Endothelial cell of umbilical vein (primary cell): ENCODE results near the gene SPATA7. TPM values are rescaled to one million over a fixed set of nuclear protein-coding genes. Genes with fewer than 3 reads are reported as not detected.

Experiments used
- BruUV-seq: library from RNA; stranded (reverse); fragments of 400-500 nt; replicated peaks from 2 replicates; lab custom pipeline; 2021; lab: Mats Ljungman, UMichigan
- CTCF ChIA-PET: fragments of 300-600, 350-600 bp; sonication (Branson Sonifier 250); formaldehyde crosslinking; loops from one replicate; lab custom pipeline; 2021; ENCODE audit warnings: antibody characterized with exemption, inconsistent platforms; lab: Charles Lee
- POLR2A ChIA-PET: fragments of 300-600, 350-600 bp; sonication (Branson Sonifier 250); formaldehyde crosslinking; loops from one replicate; lab custom pipeline; 2021; ENCODE audit warnings: antibody characterized with exemption, inconsistent platforms; lab: Charles Lee
- DNase-seq: peaks from one replicate; pipeline ENCODE4 v3.0.0-alpha.2; 2011; ENCODE audit warnings: low read depth, low spot score
- FAIRE-seq: peaks from 2 replicates; lab custom pipeline; 2011; peaks lifted over from hg19 to GRCh38; lab: Jason Lieb, UNC
- H2AFZ ChIP-seq: 2 replicates; pipeline ENCODE4 v1.6.0; 2012; ENCODE audit warnings: low read depth, low read length, control low read depth, inconsistent platforms
- H3K27ac ChIP-seq: 2 replicates; pipeline ENCODE4 v1.5.1; 2011; ENCODE audit warnings: low read depth, mild to moderate bottlenecking, control low read depth, low read length, moderate library complexity; ENCODE audit not compliant: insufficient read depth
- H3K27me3 ChIP-seq, 2 experiments: 2 replicates each; pipeline versions ENCODE4 v1.6.0 to v1.6.1; 2011; ENCODE audit warnings: low read length in 2 of 2, mixed read lengths in 1 of 2; ENCODE audit not compliant: control insufficient read depth in 2 of 2, insufficient read depth in 2 of 2
- H3K36me3 ChIP-seq, 2 experiments: 2 replicates in 1 of 2; 3 replicates in 1 of 2; pipeline ENCODE4 v1.5.1; 2011; ENCODE audit warnings: low read length in 2 of 2, mild to moderate bottlenecking in 1 of 2, moderate library complexity in 1 of 2; ENCODE audit not compliant: control insufficient read depth in 2 of 2, insufficient read depth in 2 of 2; ENCODE audit errors: extremely low read depth in 1 of 2
- H3K4me1 ChIP-seq: 3 replicates; pipeline ENCODE4 v1.5.1; 2011; ENCODE audit warnings: mild to moderate bottlenecking, low read length; ENCODE audit not compliant: control insufficient read depth, insufficient read depth; ENCODE audit errors: extremely low read depth
- H3K4me2 ChIP-seq: 2 replicates; pipeline ENCODE4 v1.6.1; 2011; ENCODE audit warnings: low read length, control low read depth, mixed read lengths; ENCODE audit not compliant: insufficient read depth
- H3K4me3 ChIP-seq, 3 experiments: fragments of 200-600 bp in 1 of 3; sonication (generic), shearing (Covaris generic) in 1 of 3; replicated peaks in 1 of 3; 2 replicates each; pipeline ENCODE4 v1.5.1; 2011 to 2016; ENCODE audit warnings: control low read depth in 3 of 3, low read length in 3 of 3, mild to moderate bottlenecking in 2 of 3, inconsistent platforms in 1 of 3, low read depth in 1 of 3, moderate library complexity in 1 of 3; ENCODE audit not compliant: insufficient read depth in 1 of 3
- H3K79me2 ChIP-seq: 2 replicates; pipeline ENCODE4 v1.6.0; 2012; ENCODE audit warnings: low read length, inconsistent platforms; ENCODE audit not compliant: control insufficient read depth, insufficient read depth
- H3K9ac ChIP-seq: replicated peaks from 2 replicates; pipeline ENCODE3; 2011; ENCODE audit warnings: low read length, control low read depth; ENCODE audit not compliant: insufficient read depth; ENCODE audit errors: extremely low read depth
- H3K9me1 ChIP-seq: replicated peaks from 3 replicates; pipeline ENCODE4 v1.6.0; 2011; ENCODE audit warnings: mild to moderate bottlenecking, low read length; ENCODE audit not compliant: control insufficient read depth, insufficient read depth; ENCODE audit errors: extremely low read depth
- H3K9me3 ChIP-seq: replicated peaks from 2 replicates; pipeline ENCODE4 v1.5.1; 2012; ENCODE audit warnings: low read length, inconsistent platforms; ENCODE audit not compliant: control insufficient read depth, insufficient read depth
- H4K20me1 ChIP-seq: replicated peaks from 2 replicates; pipeline ENCODE3; 2011; ENCODE audit warnings: mild to moderate bottlenecking, low read length; ENCODE audit not compliant: control insufficient read depth, insufficient read depth; ENCODE audit errors: extremely low read depth
- CTCF ChIP-seq, 2 donors: IDR thresholded peaks; 1 replicate in 1 of 2; 2 replicates in 1 of 2; pipeline ENCODE4 v1.5.1; 2011; ENCODE audit warnings: low read length in 2 of 2, mild to moderate bottlenecking in 2 of 2, moderate library complexity in 2 of 2, control low read depth in 1 of 2, inconsistent platforms in 1 of 2, low read depth in 1 of 2; ENCODE audit not compliant: insufficient read depth in 1 of 2; ENCODE audit errors: extremely low read depth in 1 of 2
- EZH2 ChIP-seq: IDR thresholded peaks from 2 replicates; pipeline ENCODE4 v1.6.1; 2012; ENCODE audit warnings: borderline replicate concordance, low read depth, mild to moderate bottlenecking, moderate library complexity, low read length, inconsistent platforms; ENCODE audit not compliant: severe bottlenecking
- FOS ChIP-seq: IDR thresholded peaks from 2 replicates; pipeline ENCODE4 v1.6.1; 2011; ENCODE audit warnings: mild to moderate bottlenecking, low read length, moderate library complexity, borderline replicate concordance; ENCODE audit not compliant: insufficient read depth
- GATA2 ChIP-seq: IDR thresholded peaks from 2 replicates; pipeline ENCODE4 v1.7.0; 2011; ENCODE audit warnings: low read depth, mild to moderate bottlenecking, moderate library complexity, mixed read lengths, low read length; ENCODE audit not compliant: insufficient read length, insufficient read depth
- JUN ChIP-seq: IDR thresholded peaks from 2 replicates; pipeline ENCODE4 v1.6.1; 2011; ENCODE audit warnings: borderline replicate concordance, low read depth; ENCODE audit not compliant: insufficient read length, insufficient read depth
- MAX ChIP-seq: IDR thresholded peaks from 2 replicates; pipeline ENCODE4 v1.6.1; 2011; ENCODE audit not compliant: insufficient read depth, insufficient read length
- MYC ChIP-seq: IDR thresholded peaks from one replicate; pipeline ENCODE4 v1.6.1; 2011; ENCODE audit warnings: mild to moderate bottlenecking, low read depth, low read length
- POLR2A ChIP-seq: IDR thresholded peaks from 2 replicates; pipeline ENCODE4 v1.6.1; 2012; ENCODE audit warnings: low read depth, mild to moderate bottlenecking, control low read depth, low read length
- POLR2AphosphoS5 ChIP-seq: IDR thresholded peaks from 2 replicates; pipeline ENCODE4 v1.6.1; 2012; ENCODE audit warnings: low read depth, mild to moderate bottlenecking, control low read depth, low read length, moderate library complexity; ENCODE audit not compliant: insufficient read depth
- dilution Hi-C: fragments of 300-500 bp; cut with MboI; formaldehyde crosslinking; loops from one replicate; pipeline ENCODE4 v1.15.0; 2019; ENCODE audit warnings: low sequenced_read_pairs; ENCODE audit not compliant: extremely low pct_ligation_motif_present
- intact Hi-C: fragments of 100-400 bp; cut with micrococcal nuclease; formaldehyde crosslinking; loops from one replicate; pipeline ENCODE4 v1.10.0; 2022
- polyA plus RNA-seq, 4 experiments: library from polyadenylated mRNA; depleted of rRNA in 3 of 4; stranded (reverse) in 3 of 4; unstranded in 1 of 4; fragments of >200 nt; gene quantifications; 2 replicates each; pipeline versions ENCODE4 v1.2.1 to v1.2.3, GENCODE V29; 2011 to 2012; ENCODE audit warnings: missing spikeins in 1 of 4
- total RNA-seq: library from RNA; stranded (reverse); gene quantifications from 2 replicates; pipeline ENCODE4 v1.2.3, GENCODE V29; 2021

SPATA7 gene
- total and polyA plus RNA-seq, 2 donors (not counting 3 experiments of a cell fraction or from before 2014, with no cell fraction given), result 4.0 to 9.7 TPM

DNA sequence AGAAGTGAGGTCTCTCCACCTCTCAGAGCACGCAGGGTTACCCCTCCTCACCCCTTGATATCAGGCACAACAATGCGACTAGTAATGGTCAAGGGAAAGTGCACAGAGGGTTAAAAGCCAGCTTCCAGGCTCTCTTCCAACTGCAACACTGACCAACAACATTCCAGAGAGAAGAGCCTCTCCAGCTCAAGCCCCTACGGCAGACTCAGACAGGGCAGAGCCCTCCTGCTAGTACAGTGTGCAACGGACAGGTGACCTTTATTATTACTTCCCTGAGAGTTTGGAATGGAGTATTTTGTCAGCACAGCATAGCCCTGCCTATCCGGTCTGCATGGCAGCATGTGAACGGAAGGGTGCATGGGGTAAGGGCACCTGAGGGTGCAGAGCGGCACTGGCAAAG is 96.3 kb downstream of the SPATA7 start:
- no peak for TF ChIP-seq FOS
- TF ChIP-seq EZH2, result no peak
- TF ChIP-seq JUN, result no peak
- no peak for TF ChIP-seq MAX
- no peak for TF ChIP-seq POLR2A
- TF ChIP-seq MYC, result no peak
- no peak for TF ChIP-seq GATA2
- no peak for TF ChIP-seq CTCF (IDR thresholded peaks at IDR 0.05; ENCODE audit: extremely low read depth in 1 of 2, insufficient read depth in 1 of 2, low read depth in 1 of 2, low read length in 2 of 2)
- TF ChIP-seq POLR2AphosphoS5, result no peak
- no TSS peak for BruUV-seq
- POLR2A ChIA-PET, result no interaction called here

More for the DNA sequence above, 96.3 kb downstream of the SPATA7 start:
- Histone ChIP-seq H3K9ac (no peak overlapping the region), H3K36me3 (peaks cover 8 to 17% of the 10 kb centered on the region in 2 experiments), H3K79me2 (peaks cover 2% of the 10 kb centered on the region), H3K9me3 (no peaks in the 10 kb centered on the region), H3K27me3 (no peaks in the 10 kb centered on the region), H3K4me2 (no peak overlapping the region), H3K4me3 (no peak overlapping the region), H3K9me1 (no peaks in the 10 kb centered on the region), H4K20me1 (no peaks in the 10 kb centered on the region), H3K4me1 (no peaks in the 10 kb centered on the region), H3K27ac (no peak overlapping the region), H2AFZ (no peak overlapping the region)
- dilution Hi-C loops, result no loop called here
- DNase-seq (no peak), FAIRE-seq (no peak)
- intact Hi-C loops, result no loop called here
- CTCF ChIA-PET, result no interaction called here
